OCI-LY1 (cell line): ENCODE results near the gene PTPRN2.
"Not testable (repeated sequence)": the region's sequence is repeated elsewhere in the genome, so short reads cannot be mapped to it uniquely, and the experiment has no call there.

Experiments used
- H2AFZ ChIP-seq: fragments of 200-600 bp; sonication (generic), shearing (Covaris generic); 2 replicates; pipeline ENCODE4 v1.6.0; 2014; ENCODE audit warnings: antibody characterized with exemption, mild to moderate bottlenecking, low read length
- H3F3A ChIP-seq: fragments of 200-600 bp; sonication (generic), shearing (Covaris generic); 2 replicates; pipeline ENCODE4 v1.6.0; 2014; ENCODE audit warnings: mild to moderate bottlenecking, antibody characterized with exemption, low read length, moderate library complexity; ENCODE audit not compliant: insufficient read depth
- H3K27ac ChIP-seq: fragments of 200-600 bp; sonication (generic); 2 replicates; pipeline ENCODE4 v1.5.1; 2014; ENCODE audit warnings: low read length, mixed run types, mild to moderate bottlenecking, low read depth; ENCODE audit not compliant: poor library complexity, severe bottlenecking
- H3K27me3 ChIP-seq: fragments of 200-600 bp; sonication (generic); 2 replicates; pipeline ENCODE4 v1.6.0; 2014; ENCODE audit warnings: antibody characterized with exemption, mild to moderate bottlenecking, low read length, moderate library complexity; ENCODE audit not compliant: insufficient read depth
- H3K36me3 ChIP-seq: fragments of 200-600 bp; sonication (generic); 2 replicates; pipeline ENCODE4 v1.6.1; 2014; ENCODE audit warnings: mild to moderate bottlenecking, antibody characterized with exemption, low read length, moderate library complexity, mixed read lengths; ENCODE audit not compliant: insufficient read depth
- H3K4me1 ChIP-seq: fragments of 200-600 bp; sonication (generic); 2 replicates; pipeline ENCODE4 v1.5.1; 2014; ENCODE audit warnings: mild to moderate bottlenecking, low read length, moderate library complexity; ENCODE audit not compliant: insufficient read depth, severe bottlenecking
- H3K4me2 ChIP-seq: fragments of 200-600 bp; sonication (generic), shearing (Covaris generic); 2 replicates; pipeline ENCODE4 v1.6.1; 2014; ENCODE audit warnings: low read length
- H3K4me3 ChIP-seq: fragments of 200-600 bp; sonication (generic); 2 replicates; pipeline ENCODE4 v1.5.1; 2014; ENCODE audit warnings: low read length, low read depth, mild to moderate bottlenecking, mixed read lengths; ENCODE audit not compliant: poor library complexity, severe bottlenecking
- H3K79me2 ChIP-seq: fragments of 200-600 bp; shearing (Covaris generic); 2 replicates; pipeline ENCODE4 v1.6.1; 2016; ENCODE audit warnings: mixed run types, low read length, mixed read lengths; ENCODE audit not compliant: insufficient read depth
- H3K9ac ChIP-seq: fragments of 200-600 bp; sonication (generic), shearing (Covaris generic); 2 replicates; pipeline ENCODE4 v1.6.1; 2014; ENCODE audit warnings: mild to moderate bottlenecking, low read length, mixed read lengths
- H3K9me2 ChIP-seq: fragments of 200-600 bp; sonication (generic), shearing (Covaris generic); 2 replicates; pipeline ENCODE4 v1.6.1; 2014; ENCODE audit warnings: low read depth, mild to moderate bottlenecking, low read length, mixed read lengths
- H3K9me3 ChIP-seq: fragments of 200-600 bp; shearing (Covaris generic); 2 replicates; pipeline ENCODE4 v1.6.1; 2014; ENCODE audit warnings: low read length, mixed read lengths
- H4K20me1 ChIP-seq: fragments of 200-600 bp; sonication (generic), shearing (Covaris generic); 2 replicates; pipeline ENCODE4 v1.6.0; 2016; ENCODE audit warnings: mild to moderate bottlenecking, low read length; ENCODE audit not compliant: insufficient read depth
- EZH2 ChIP-seq: fragments of 200-600 bp; sonication (generic), shearing (Covaris generic); IDR thresholded peaks from 2 replicates; pipeline ENCODE4 v1.8.0; 2017; ENCODE audit warnings: borderline replicate concordance, mixed run types, mild to moderate bottlenecking, antibody characterized with exemption, low read length, moderate library complexity, mixed read lengths
- TF ChIP-seq, protein P1 (sequence below): fragments of 200-600 bp; sonication (generic), shearing (Covaris generic); IDR thresholded peaks from 2 replicates; pipeline ENCODE4 v1.5.1; 2017; ENCODE audit warnings: mild to moderate bottlenecking, antibody characterized with exemption, low read length, moderate library complexity, mixed read lengths

Gene PTPRN2

DNA sequence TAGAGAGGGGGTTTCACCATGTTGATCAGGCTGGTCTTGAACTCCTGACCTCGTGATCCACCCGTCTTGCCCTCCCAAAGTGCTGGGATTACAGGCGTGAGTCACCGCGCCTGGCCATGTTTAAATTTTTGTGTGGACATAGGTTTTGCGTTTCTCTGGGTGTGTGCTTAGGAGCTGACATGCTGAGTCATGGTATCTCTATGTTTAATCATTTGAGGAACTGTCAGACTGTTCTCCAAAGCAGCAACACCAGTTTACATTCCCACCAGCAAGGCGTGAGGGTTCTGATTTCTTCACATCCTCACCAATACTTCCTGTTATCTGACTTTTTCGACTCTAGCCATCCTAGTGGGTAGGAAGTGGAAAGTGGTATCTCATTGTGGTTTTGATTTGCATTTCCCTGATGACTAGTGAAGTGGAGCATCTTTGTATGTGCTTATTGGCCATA is 1097.1 kb downstream of the PTPRN2 start:
- Histone ChIP-seq H3K27ac (no peak overlapping the region), H2AFZ (no peak overlapping the region), H3F3A (no peaks in the 10 kb centered on the region), H3K79me2 (no peaks in the 10 kb centered on the region), H3K9ac (no peak overlapping the region), H3K9me2 (no peaks in the 10 kb centered on the region), H3K27me3 (no peaks in the 10 kb centered on the region; the same call in 1 of the 2 replicates), H3K9me3 (peaks cover 4% of the 10 kb centered on the region; the same call in 1 of the 2 replicates), H3K4me3 (no peak overlapping the region), H4K20me1 (no peaks in the 10 kb centered on the region), H3K36me3 (no peaks in the 10 kb centered on the region), H3K4me1 (no peaks in the 10 kb centered on the region), H3K4me2 (no peak overlapping the region)
- no peak for TF ChIP-seq EZH2
- TF ChIP-seq, protein P1, sequence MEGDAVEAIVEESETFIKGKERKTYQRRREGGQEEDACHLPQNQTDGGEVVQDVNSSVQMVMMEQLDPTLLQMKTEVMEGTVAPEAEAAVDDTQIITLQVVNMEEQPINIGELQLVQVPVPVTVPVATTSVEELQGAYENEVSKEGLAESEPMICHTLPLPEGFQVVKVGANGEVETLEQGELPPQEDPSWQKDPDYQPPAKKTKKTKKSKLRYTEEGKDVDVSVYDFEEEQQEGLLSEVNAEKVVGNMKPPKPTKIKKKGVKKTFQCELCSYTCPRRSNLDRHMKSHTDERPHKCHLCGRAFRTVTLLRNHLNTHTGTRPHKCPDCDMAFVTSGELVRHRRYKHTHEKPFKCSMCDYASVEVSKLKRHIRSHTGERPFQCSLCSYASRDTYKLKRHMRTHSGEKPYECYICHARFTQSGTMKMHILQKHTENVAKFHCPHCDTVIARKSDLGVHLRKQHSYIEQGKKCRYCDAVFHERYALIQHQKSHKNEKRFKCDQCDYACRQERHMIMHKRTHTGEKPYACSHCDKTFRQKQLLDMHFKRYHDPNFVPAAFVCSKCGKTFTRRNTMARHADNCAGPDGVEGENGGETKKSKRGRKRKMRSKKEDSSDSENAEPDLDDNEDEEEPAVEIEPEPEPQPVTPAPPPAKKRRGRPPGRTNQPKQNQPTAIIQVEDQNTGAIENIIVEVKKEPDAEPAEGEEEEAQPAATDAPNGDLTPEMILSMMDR, result no peak

DNA sequence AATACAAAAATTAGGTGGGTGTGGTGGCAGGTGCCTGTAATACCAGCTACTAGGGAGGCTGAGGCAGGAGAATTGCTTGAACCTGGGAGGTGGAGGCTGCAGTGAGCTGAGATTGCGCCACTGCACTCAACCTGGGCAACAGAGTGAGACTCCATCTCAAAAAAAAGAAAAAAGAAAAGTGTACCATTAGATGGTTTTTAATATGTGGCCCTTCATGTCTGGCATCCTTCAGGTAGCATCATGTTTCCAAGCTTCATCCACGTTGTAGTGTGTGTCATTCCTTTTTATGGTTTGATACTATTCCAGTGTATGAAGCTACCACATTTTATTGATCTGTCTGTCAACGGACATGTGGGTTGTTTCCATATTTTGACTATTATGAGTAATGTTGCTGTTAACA is 1097.8 kb downstream of the PTPRN2 start:
- H3K9me2 ChIP-seq, H4K20me1 ChIP-seq, H2AFZ ChIP-seq, H3K79me2 ChIP-seq, H3K36me3 ChIP-seq, H3K9me3 ChIP-seq, H3K27me3 ChIP-seq, H3K4me2 ChIP-seq, H3K9ac ChIP-seq, H3K27ac ChIP-seq, H3F3A ChIP-seq, H3K4me3 ChIP-seq, H3K4me1 ChIP-seq: not testable (repeated sequence)
